GM10847 (cell line): ENCODE data around the gene CLEC16A.

Experiments used
- POLR2A ChIP-seq: IDR thresholded peaks from 2 replicates; pipeline ENCODE4 v1.6.1; 2011; ENCODE audit not compliant: insufficient read length; ENCODE audit errors: extremely low read depth

CLEC16A gene

GRCh38 chr16:11023262-11024039 is 79.1 kb downstream of the CLEC16A start:
- TF ChIP-seq POLR2A: no peak

GRCh38 chr16:11024333-11025053 is 80.1 kb downstream of the CLEC16A start:
- no peak for TF ChIP-seq POLR2A

- no peak for TF ChIP-seq POLR2A
These were observed 80.8 kb downstream of the CLEC16A start for GRCh38 chr16:11025120-11025531.

GRCh38 chr16:11029948-11030347 is 85.6 kb downstream of the CLEC16A start:
- TF ChIP-seq POLR2A: no peak

GRCh38 chr16:11030990-11031510 is 86.7 kb downstream of the CLEC16A start:
- TF ChIP-seq POLR2A: no peak

GRCh38 chr16:11032000-11032921 is 87.9 kb downstream of the CLEC16A start:
- TF ChIP-seq POLR2A: no peak

GRCh38 chr16:11032922-11033291 is 88.5 kb downstream of the CLEC16A start:
- no peak for TF ChIP-seq POLR2A

- no peak for TF ChIP-seq POLR2A
These were observed 89.5 kb downstream of the CLEC16A start for GRCh38 chr16:11033629-11034420.

GRCh38 chr16:11034481-11034931 is 90.1 kb downstream of the CLEC16A start:
- no peak for TF ChIP-seq POLR2A

- no peak for TF ChIP-seq POLR2A
These were observed 90.7 kb downstream of the CLEC16A start for GRCh38 chr16:11035096-11035495.

- no peak for TF ChIP-seq POLR2A
These were observed 91.7 kb downstream of the CLEC16A start for GRCh38 chr16:11036040-11036439.

GRCh38 chr16:11036868-11037410 is 92.6 kb downstream of the CLEC16A start:
- no peak for TF ChIP-seq POLR2A

GRCh38 chr16:11038305-11038704 is 93.9 kb downstream of the CLEC16A start:
- no peak for TF ChIP-seq POLR2A

GRCh38 chr16:11038777-11039176 is 94.4 kb downstream of the CLEC16A start:
- TF ChIP-seq POLR2A: no peak

GRCh38 chr16:11039726-11040125 is 95.4 kb downstream of the CLEC16A start:
- no peak for TF ChIP-seq POLR2A

- no peak for TF ChIP-seq POLR2A
These were observed 97.8 kb downstream of the CLEC16A start for GRCh38 chr16:11042191-11042590.
